RWPE2 (cell line): ENCODE measurements around the gene DDI2.

Experiments
- ATAC-seq: fragments of 200-7000 bp; cut with Tn5 transposase; 3 replicates; pipeline ENCODE4 v1.9.1; 2021; ENCODE audit warnings: low read depth
- DNase-seq: peaks from one replicate; pipeline ENCODE4 v3.0.0-alpha.2; 2020; ENCODE audit warnings: low spot score
- H3K27ac ChIP-seq: fragments of 450-650 bp; 2 replicates; pipeline ENCODE4 v1.5.1; 2017; ENCODE audit warnings: mild to moderate bottlenecking; ENCODE audit not compliant: poor library complexity, severe bottlenecking
- H3K27me3 ChIP-seq: fragments of 250-450 bp; sonication (Bioruptor Pico); 2 replicates; pipeline ENCODE4 v1.5.1; 2021; ENCODE audit warnings: mild to moderate bottlenecking, moderate library complexity; ENCODE audit not compliant: insufficient read depth, poor library complexity, severe bottlenecking
- H3K36me3 ChIP-seq: fragments of 250-450 bp; sonication (Bioruptor Pico); 2 replicates; pipeline ENCODE4 v1.5.1; 2020; ENCODE audit warnings: low read depth, mild to moderate bottlenecking, moderate library complexity
- H3K4me1 ChIP-seq: fragments of 250-450 bp; sonication (Bioruptor Pico); 2 replicates; pipeline ENCODE4 v1.5.1; 2021; ENCODE audit warnings: mild to moderate bottlenecking, moderate library complexity; ENCODE audit not compliant: insufficient read depth, poor library complexity, severe bottlenecking
- H3K4me3 ChIP-seq: fragments of 250-450 bp; sonication (Bioruptor Pico); 2 replicates; pipeline ENCODE4 v1.5.1; 2021; ENCODE audit warnings: mild to moderate bottlenecking, moderate library complexity; ENCODE audit not compliant: severe bottlenecking
- H3K9me3 ChIP-seq: fragments of 250-450 bp; sonication (Bioruptor Pico); 2 replicates; pipeline ENCODE4 v1.5.1; 2021; ENCODE audit warnings: mild to moderate bottlenecking, moderate library complexity; ENCODE audit not compliant: severe bottlenecking
- TF ChIP-seq, protein P1 (sequence below): fragments of 450-650 bp; IDR thresholded peaks from one replicate; pipeline ENCODE4 v1.5.1; 2017; ENCODE audit warnings: mild to moderate bottlenecking, moderate library complexity; ENCODE audit not compliant: poor library complexity, severe bottlenecking

The DDI2 gene

DNA sequence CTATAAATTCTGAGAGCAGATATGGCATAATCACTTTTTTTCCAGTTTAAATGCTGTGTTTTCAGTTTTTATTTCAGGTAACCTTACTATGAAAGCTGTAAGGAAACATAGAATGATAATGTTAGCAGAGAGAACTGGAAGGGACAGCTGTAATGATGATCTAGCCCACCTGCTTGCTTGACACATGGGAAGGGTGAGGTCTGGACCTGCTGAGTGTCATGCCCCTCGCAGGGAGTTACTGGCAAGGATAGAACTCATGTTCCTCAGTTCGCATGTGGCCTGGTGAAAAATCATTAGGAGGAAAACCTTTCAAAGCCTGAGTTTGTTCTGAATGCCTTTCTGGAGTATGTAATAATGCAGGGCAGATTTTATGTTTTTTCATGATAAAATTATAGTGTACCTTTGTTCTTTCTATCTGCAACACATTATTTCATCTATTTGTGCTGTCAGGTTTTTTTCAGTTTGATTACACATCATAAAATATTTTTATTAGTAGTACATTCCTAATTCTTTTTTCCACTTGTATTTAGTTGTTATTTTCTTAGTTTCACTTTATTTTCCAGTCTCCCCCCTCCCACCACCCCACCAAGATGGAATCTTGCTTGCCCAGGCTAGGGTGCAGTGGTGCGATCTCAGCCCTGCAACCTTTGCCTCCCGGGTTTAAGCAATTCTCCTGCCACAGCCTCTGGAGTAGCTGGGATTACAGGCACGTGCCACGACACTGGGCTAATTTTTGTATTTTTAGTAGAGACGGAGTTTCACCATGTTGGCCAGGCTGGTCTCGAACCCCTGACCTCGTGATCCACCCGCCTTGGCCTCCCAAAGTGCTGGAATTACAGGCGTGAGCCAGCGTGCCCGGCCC is 8.0 kb downstream of the DDI2 start:
- no peaks in the 10 kb centered on the region for H3K27me3 ChIP-seq
- H3K27ac ChIP-seq = no peak overlapping the region
- no peaks in the 10 kb centered on the region for H3K9me3 ChIP-seq
- peaks cover 10% of the 10 kb centered on the region for H3K4me1 ChIP-seq
- no peak for DNase-seq
- no peak for ATAC-seq
- TF ChIP-seq, protein P1, sequence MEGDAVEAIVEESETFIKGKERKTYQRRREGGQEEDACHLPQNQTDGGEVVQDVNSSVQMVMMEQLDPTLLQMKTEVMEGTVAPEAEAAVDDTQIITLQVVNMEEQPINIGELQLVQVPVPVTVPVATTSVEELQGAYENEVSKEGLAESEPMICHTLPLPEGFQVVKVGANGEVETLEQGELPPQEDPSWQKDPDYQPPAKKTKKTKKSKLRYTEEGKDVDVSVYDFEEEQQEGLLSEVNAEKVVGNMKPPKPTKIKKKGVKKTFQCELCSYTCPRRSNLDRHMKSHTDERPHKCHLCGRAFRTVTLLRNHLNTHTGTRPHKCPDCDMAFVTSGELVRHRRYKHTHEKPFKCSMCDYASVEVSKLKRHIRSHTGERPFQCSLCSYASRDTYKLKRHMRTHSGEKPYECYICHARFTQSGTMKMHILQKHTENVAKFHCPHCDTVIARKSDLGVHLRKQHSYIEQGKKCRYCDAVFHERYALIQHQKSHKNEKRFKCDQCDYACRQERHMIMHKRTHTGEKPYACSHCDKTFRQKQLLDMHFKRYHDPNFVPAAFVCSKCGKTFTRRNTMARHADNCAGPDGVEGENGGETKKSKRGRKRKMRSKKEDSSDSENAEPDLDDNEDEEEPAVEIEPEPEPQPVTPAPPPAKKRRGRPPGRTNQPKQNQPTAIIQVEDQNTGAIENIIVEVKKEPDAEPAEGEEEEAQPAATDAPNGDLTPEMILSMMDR = no peak
- H3K4me3 ChIP-seq = no peak overlapping the region
- H3K36me3 ChIP-seq = peaks cover 61% of the 10 kb centered on the region

DNA sequence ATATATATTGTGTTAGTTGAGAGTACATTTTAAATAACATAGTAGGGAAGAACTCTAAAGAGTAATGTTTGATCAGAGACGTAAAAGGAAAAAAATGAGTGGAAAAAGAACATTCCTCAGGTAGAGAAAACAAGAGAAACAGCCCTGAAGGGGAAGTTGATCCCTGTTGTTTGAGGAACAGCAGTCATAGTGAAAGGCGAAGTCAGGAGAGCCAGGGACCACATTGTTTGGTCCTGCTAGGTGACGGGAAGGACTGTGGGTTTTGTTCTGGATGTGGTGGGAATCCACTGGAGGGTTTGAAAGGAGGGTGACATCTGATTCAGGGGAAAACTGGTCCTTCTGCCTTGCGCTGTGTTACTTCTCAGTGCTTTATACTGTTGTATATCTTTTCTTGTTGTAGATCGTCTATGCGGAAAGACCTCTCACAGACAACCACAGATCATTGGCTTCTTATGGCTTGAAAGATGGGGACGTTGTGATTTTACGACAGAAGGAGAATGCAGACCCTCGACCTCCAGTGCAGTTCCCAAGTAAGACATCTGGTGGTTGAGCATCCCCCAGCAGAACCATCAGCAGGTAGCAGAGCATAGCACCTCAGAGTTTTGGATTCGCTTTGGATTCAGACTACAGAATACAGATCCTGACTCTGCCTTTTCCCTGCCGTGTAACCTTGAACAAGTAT is 9.2 kb downstream of the DDI2 start:
- Histone ChIP-seq H3K27me3 (no peaks in the 10 kb centered on the region), H3K4me3 (no peak overlapping the region), H3K27ac (no peak overlapping the region), H3K36me3 (peaks cover 63% of the 10 kb centered on the region), H3K9me3 (no peaks in the 10 kb centered on the region), H3K4me1 (peaks cover 3% of the 10 kb centered on the region)
- TF ChIP-seq, protein P1 = no peak
- ATAC-seq (no peak), DNase-seq (no peak)

DNA sequence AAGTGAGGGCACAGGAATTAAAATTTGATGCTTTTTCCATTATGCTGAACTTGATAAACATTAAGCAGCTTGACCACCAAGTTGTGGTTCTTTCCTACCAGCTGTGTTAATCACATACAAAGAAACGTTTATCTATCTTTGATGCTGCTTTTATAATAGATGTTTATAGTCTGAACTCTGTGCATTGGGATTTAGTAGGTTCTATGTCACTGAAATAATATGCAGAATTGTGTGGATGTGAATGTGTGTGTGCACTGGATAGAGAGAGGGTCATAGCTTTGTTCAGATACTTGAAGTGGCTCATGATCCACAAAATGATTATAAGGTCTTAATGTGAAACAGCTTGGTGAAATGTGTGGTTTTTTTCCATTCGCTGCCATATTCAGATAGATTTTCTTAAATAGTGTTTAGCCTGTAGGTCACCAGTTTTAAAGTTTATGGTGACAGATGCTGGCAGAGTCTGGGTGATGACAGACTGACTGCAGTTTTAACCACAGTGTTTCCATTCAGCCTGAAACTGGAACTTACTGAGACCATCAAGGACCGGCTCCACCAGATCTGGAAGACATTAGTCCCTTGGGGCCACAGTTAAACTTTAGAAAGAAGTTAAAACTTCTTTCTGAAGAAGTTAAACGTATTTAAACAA is 10.2 kb downstream of the DDI2 start:
- no peak for ATAC-seq
- DNase-seq = no peak
- H3K4me1 ChIP-seq = no peaks in the 10 kb centered on the region
- no peaks in the 10 kb centered on the region for H3K27me3 ChIP-seq
- no peaks in the 10 kb centered on the region for H3K9me3 ChIP-seq
- H3K4me3 ChIP-seq = no peak overlapping the region
- TF ChIP-seq, protein P1 = no peak
- no peak overlapping the region for H3K27ac ChIP-seq
- peaks cover 70% of the 10 kb centered on the region for H3K36me3 ChIP-seq

DNA sequence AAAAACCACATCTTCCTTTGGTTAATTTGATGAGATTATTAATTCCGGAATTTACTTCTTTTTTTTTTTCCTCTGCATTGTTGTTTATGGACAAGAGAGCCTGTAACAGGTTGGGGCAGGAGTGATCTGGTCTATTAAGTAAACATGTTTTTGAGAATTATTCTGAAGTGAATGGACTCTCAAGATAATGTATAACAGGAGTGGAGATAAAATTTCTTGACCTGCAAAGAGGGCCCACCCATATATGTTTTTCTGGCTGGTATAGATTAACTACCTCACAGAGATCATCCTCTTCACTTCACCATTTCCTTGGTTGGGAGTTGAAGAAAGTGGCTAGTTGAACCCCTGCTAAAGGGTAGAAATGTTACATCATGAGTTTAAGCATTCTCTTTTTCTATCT is 10.7 kb downstream of the DDI2 start:
- no peaks in the 10 kb centered on the region for H3K9me3 ChIP-seq
- TF ChIP-seq, protein P1 = no peak
- H3K4me3 ChIP-seq = no peak overlapping the region
- H3K4me1 ChIP-seq = no peaks in the 10 kb centered on the region
- ATAC-seq (no peak), DNase-seq (no peak)
- H3K27me3 ChIP-seq = no peaks in the 10 kb centered on the region
- no peak overlapping the region for H3K27ac ChIP-seq
- H3K36me3 ChIP-seq = peaks cover 72% of the 10 kb centered on the region
